ENCODE measurements around the gene FNTB. TPM values are rescaled to one million over a fixed set of nuclear protein-coding genes. Genes with fewer than 3 reads are reported as not detected.

The FNTB gene
- total RNA-seq, 4 donors from 2014 or later = 11.9 to 25.6 (median 17.6) TPM

DNA sequence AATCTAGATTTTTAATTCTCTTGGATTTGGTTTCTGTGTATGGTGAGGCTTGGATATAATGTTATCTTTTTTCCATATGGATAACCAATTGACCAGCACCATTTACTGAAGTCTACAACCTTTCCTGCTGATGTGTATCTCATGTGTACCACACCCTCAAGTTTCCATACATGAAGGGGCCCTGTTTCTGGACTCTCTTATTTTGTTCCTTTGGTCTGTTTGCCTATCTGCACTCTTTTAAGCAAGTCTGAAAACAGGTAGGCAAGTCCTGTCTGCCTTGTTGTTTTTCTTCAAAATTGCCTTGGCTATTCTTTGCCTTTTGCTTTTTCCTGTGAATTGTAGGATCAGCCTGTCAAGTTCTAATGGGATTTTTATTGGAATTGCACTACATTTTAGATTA, 71.0 kb downstream of the FNTB start:
- Histone ChIP-seq H3K27ac (no peak overlapping the region), H3K4me1 (no peaks in the 10 kb centered on the region), H3K9me3 (no peaks in the 10 kb centered on the region), H3K36me3 (peaks cover 0 to 35% (median 0%) of the 10 kb centered on the region in 3 donors), H3K27me3 (no peaks in the 10 kb centered on the region), H3K4me3 (no peak overlapping the region)
- no peak for DNase-seq
- TF ChIP-seq, protein P1, sequence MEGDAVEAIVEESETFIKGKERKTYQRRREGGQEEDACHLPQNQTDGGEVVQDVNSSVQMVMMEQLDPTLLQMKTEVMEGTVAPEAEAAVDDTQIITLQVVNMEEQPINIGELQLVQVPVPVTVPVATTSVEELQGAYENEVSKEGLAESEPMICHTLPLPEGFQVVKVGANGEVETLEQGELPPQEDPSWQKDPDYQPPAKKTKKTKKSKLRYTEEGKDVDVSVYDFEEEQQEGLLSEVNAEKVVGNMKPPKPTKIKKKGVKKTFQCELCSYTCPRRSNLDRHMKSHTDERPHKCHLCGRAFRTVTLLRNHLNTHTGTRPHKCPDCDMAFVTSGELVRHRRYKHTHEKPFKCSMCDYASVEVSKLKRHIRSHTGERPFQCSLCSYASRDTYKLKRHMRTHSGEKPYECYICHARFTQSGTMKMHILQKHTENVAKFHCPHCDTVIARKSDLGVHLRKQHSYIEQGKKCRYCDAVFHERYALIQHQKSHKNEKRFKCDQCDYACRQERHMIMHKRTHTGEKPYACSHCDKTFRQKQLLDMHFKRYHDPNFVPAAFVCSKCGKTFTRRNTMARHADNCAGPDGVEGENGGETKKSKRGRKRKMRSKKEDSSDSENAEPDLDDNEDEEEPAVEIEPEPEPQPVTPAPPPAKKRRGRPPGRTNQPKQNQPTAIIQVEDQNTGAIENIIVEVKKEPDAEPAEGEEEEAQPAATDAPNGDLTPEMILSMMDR (IDR thresholded peaks at IDR 0.05) = no peak
- no peak for TF ChIP-seq POLR2A (IDR thresholded peaks at IDR 0.05)

DNA sequence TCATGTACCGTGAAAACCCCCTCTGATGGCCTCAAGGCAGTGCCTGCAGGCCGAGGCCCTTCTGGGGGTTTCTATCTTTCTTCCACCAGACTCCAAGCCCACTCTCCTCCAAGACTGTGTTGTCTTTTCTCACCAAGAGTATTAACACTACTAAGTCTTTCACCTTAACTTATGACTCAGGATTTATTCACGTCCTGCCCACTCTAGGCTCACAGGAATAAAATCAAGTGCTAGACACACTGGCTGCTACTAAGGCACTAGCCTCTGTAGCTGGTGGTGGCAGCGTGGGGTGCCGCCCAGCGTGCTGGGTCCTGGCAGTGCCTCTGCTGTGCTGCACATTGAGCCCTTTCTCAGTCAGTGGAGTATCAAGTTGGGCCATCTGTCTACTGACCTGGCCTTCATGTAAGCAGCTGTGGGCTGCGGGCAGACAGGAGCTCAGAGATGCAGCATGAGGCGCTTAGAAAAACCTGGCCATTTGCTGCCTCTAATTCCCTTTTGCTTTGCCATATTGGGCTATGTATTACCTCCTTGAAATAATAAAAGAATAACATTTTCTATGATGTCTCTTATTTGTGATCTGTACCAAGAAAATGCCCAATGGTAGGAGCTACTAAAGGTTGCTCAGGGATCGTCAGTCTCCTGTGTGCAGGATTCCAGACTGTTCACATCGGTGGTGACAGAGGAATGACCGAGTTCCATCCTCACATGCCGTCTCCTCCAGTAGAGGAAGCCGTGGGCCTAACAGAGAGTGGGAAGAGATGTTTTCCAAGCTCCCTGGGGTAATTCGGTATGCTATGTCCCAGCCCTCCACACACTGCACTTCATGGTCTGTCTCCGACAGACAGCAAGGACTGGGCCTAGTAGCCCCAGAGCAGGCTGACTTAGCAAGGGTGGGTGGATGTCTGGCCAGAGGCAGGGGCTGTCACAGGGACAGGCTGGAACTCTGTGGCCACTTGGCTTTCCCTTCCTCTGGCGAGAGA, 75.7 kb downstream of the FNTB start:
- no peaks in the 10 kb centered on the region for H3K4me1 ChIP-seq
- no peak overlapping the region for H3K27ac ChIP-seq
- no peak overlapping the region for H3K4me3 ChIP-seq
- no peak for DNase-seq
- H3K27me3 ChIP-seq = no peaks in the 10 kb centered on the region
- no peak for TF ChIP-seq POLR2A (IDR thresholded peaks at IDR 0.05)
- TF ChIP-seq, protein P1 (IDR thresholded peaks at IDR 0.05) = no peak
- peaks cover 0 to 35% (median 0%) of the 10 kb centered on the region in 3 donors for H3K36me3 ChIP-seq
- no peaks in the 10 kb centered on the region for H3K9me3 ChIP-seq

DNA sequence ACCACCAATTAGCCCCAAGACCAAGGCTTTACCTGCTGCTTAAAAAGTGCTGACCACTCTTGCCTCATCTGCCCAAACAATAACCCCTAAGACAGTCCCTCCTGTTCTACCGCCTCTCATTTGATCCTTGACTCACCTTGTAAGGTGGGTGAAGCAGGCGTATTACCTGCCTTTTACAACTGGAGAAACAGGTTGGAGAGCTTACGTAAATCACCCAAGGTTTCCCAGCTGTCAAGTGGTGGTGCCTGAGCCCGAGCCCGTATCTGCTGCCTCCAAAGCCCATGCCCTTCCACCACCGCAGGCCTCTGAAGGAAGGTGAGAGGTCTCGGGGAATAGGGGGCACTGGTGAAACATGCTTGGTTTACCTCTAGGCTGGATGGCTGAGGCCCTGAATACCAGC, 79.0 kb downstream of the FNTB start:
- H3K4me1 ChIP-seq = peaks cover 0 to 12% (median 0%) of the 10 kb centered on the region in 4 donors
- no peak for DNase-seq
- H3K9me3 ChIP-seq = no peaks in the 10 kb centered on the region
- H3K4me3 ChIP-seq = no peak overlapping the region
- no peak overlapping the region for H3K27ac ChIP-seq
- H3K36me3 ChIP-seq = peaks cover 0 to 35% (median 0%) of the 10 kb centered on the region in 3 donors
- no peaks in the 10 kb centered on the region for H3K27me3 ChIP-seq
- no peak for TF ChIP-seq POLR2A (IDR thresholded peaks at IDR 0.05)
- TF ChIP-seq, protein P1 (IDR thresholded peaks at IDR 0.05) = no peak

DNA sequence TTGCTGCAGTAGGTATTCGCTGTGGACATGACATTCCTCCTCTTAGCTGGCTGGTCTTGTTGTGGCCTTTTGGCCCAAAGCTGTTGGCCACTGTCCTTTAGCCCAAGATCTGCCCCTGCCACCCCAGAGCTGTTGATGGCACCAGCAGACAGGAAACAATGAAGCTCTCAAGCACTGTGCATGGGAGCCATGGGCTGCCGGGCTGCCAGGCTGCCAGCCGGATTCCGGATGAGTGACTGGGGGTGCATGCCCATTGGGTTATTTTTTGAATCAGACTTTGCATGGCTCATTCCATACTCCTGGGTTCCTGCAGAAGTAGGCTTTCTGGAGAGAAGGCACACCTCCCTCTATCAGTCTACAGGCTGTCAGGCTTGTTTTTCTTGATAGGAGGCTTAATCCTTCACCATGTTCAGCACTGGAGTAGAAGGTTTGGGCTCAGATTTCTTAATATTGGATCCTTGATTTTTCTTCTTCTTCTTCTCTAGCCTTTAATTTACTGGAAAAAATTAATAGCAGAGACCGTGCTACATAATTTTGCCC, 83.2 kb downstream of the FNTB start:
- Histone ChIP-seq H3K4me3 (no peak overlapping the region), H3K4me1 (peaks cover 0 to 54% (median 2%) of the 10 kb centered on the region in 4 donors), H3K9me3 (no peaks in the 10 kb centered on the region), H3K27ac (peak overlapping the region in 2 of 4 donors; percentile 77 to 87), H3K27me3 (no peaks in the 10 kb centered on the region), H3K36me3 (peaks cover 0 to 7% (median 0%) of the 10 kb centered on the region in 3 donors)
- TF ChIP-seq, protein P1 (IDR thresholded peaks at IDR 0.05) = no peak
- no peak for DNase-seq

DNA sequence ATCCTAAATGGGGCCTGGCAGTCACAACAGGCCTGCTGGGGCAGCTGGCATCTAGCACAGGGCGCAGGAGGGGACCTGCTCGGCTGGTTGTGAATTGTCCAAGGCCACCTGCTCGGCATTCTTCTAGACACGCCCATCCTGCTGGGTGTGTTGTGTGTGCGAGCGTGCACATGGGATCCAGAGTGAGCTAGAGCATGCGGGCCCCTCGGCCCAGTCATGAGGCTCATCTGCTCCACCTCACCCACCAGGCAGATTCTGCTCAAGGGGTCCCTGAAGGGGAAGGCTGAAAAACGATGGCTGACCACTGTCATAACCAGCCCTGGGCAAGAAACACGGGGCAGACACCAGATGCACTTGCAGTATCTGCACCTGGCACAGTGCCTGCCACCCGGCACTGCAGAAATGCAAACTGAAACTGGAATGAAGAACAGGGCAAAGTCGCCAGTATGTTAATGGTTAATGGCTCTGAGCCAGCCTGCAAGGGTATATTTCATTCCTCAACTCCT, 83.8 kb downstream of the FNTB start:
- peak overlapping the region in 3 of 4 donors; percentile 69 to 87 (median 77) for H3K27ac ChIP-seq
- H3K27me3 ChIP-seq = no peaks in the 10 kb centered on the region
- peak overlapping the region in 2 of 4 donors; percentile 32 to 44 for H3K4me3 ChIP-seq
- H3K4me1 ChIP-seq = peaks cover 0 to 54% (median 2%) of the 10 kb centered on the region in 4 donors
- peak in 2 of 3 donors; percentile 87 to 90 for DNase-seq
- no peaks in the 10 kb centered on the region for H3K9me3 ChIP-seq
- TF ChIP-seq, protein P1 (IDR thresholded peaks at IDR 0.05) = no peak
- no peak for TF ChIP-seq POLR2A (IDR thresholded peaks at IDR 0.05)
- H3K36me3 ChIP-seq = peaks cover 0 to 7% (median 0%) of the 10 kb centered on the region in 3 donors
